ENCODE data around the gene INTS15.
"Not testable (repeated sequence)": the region's sequence is repeated elsewhere in the genome, so short reads cannot be mapped to it uniquely, and the experiment has no call there.

INTS15 gene

DNA sequence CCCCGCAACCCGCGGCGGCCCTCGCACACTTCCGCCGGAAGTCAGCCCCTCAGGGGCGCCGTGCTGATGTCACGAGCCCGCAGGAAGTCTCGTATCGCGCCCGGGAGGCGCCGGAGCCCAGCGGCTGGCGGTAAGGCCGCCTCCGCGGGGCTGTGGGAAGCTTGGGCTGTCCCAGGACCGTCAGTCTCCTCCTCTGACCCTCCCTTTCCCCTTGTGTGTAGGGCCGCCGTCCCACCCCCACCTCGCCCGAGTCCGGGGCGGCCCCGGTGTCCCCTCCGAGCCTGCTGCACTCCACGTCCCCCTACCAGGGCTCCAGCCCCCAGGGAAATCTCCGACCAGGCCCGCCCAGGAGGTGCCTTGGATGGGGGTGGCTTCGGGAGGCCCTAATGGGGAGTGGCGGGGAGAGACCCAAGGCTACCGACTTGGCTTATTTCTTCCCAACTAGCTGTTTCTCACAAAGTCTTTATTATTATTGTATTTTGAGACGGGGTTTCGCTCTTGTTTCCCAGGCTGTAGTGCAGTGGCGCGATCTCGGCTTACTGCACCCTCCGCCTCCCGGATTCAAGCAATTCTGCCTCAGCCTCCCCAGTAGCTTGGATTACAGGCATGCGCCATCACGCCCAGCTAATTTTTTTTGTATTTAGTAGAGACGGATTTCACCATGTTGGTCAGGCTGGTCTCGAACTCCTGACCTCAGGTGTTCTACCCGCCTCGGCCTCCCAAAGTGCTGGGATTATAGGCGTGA lies 12.3 kb upstream of the INTS15 start, which contains the start of gene ZDHHC4:
Gene ZDHHC4, plus strand, starts transcription at position 86 of the 745 bp plus-strand sequence. CDS start 3,108 bp downstream, outside the sequence.
- H3K79me2 ChIP-seq (ENCODE audit: control insufficient read depth, insufficient read depth, low read length, unreplicated experiment) = peaks cover 8% of the 10 kb centered on the region
- 0 out of 2 replicates have a peak, but pooled peaks cover 5% of the 10 kb centered on the region for H3K36me3 ChIP-seq (ENCODE audit: insufficient read depth, low read length)
- no peaks in the 10 kb centered on the region for H3K27me3 ChIP-seq (ENCODE audit: insufficient read depth, low read length)
- H3K4me1 ChIP-seq (ENCODE audit: control insufficient read depth, insufficient read depth, low read length, unreplicated experiment) = no peaks in the 10 kb centered on the region
- peak within 1 kb of the TSS; percentile 92 for H2AFZ ChIP-seq (ENCODE audit: low read length, unreplicated experiment)
- H3K27ac ChIP-seq (ENCODE audit: low read depth, low read length) = peak within 1 kb of the TSS; percentile 80
- peak within 1 kb of the TSS; percentile 83 for H3K4me3 ChIP-seq (ENCODE audit: low read depth, low read length)

DNA sequence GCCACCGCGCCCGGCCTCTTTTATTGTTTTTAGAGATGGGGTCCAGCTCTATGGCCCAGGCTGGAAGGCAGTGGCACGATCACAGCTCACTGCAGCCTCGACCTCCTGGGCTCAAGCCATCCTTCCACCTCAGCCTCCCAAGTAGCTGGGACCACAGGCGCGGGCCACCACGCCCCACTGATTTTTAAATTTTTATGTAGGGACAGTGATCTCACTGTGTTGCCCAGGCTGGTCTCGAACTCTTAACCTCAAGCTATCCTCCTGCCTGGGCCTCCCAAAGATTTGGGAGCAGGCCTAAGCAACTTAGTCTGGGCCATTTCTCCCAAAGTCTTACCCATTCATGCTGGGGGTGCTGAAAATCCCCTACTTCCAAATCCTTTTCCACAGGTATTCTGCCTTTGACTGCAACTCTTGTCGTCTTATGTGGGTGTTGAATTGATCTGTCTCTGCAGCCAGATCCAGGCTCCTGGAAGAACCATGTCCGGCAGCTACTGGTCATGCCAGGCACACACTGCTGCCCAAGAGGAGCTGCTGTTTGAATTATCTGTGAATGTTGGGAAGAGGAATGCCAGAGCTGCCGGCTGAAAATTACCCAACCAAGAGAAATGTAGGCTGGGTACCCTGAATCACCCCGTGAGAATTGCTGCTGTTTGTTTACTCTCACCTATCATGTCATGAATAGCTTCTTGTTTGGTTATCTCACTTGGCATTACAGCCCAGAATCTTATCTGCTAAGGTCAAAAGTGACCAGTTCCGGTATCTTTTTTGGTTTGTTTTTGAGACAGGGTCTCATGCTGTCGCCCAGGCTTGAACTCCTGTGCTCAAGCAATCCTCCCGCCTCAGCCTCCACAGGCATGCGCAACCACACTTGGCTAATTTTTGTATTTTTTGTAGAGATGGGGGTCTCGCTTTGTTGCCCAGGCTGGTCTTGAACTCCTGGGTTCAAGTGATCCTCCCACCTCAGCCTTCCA lies 11.4 kb upstream of the INTS15 start:
- Histone ChIP-seq H3K27me3 (ENCODE audit: insufficient read depth, low read length) (no peaks in the 10 kb centered on the region), H3K4me3 (ENCODE audit: low read depth, low read length) (peak overlapping the region; percentile 83), H3K36me3 (ENCODE audit: insufficient read depth, low read length) (0 out of 2 replicates have a peak, but pooled peaks cover 8% of the 10 kb centered on the region), H3K79me2 (ENCODE audit: control insufficient read depth, insufficient read depth, low read length, unreplicated experiment) (peaks cover 8% of the 10 kb centered on the region), H3K27ac (ENCODE audit: low read depth, low read length) (0 out of 2 replicates have a peak overlapping the region, but pooled peaks have one; percentile 80), H2AFZ (ENCODE audit: low read length, unreplicated experiment) (no peak overlapping the region), H3K4me1 (ENCODE audit: control insufficient read depth, insufficient read depth, low read length, unreplicated experiment) (no peaks in the 10 kb centered on the region)

DNA sequence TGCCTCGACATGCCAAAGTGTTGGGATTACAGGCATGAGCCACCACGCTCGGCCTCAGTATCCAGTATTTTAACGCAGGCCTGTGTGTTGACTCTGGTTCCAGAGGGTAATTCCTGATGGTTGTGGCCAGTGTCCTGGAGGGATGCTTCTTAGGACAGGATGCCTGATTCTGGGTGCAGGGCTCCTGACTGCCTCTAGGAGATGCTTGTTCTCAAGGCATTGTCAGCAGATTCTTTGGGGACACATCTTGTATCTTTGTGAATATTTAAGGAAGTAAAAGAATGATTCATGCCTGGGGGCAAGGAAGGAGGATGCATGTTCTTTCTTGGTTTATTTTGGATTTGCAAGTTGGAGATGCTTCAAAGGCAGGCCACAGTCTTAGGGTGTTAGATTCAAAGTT lies 10.4 kb upstream of the INTS15 start:
- Histone ChIP-seq H3K4me1 (ENCODE audit: control insufficient read depth, insufficient read depth, low read length, unreplicated experiment) (no peaks in the 10 kb centered on the region), H2AFZ (ENCODE audit: low read length, unreplicated experiment) (no peak overlapping the region), H3K27me3 (ENCODE audit: insufficient read depth, low read length) (no peaks in the 10 kb centered on the region), H3K36me3 (ENCODE audit: insufficient read depth, low read length) (peaks cover 9% of the 10 kb centered on the region; the same call in 1 of the 2 replicates), H3K79me2 (ENCODE audit: control insufficient read depth, insufficient read depth, low read length, unreplicated experiment) (peaks cover 8% of the 10 kb centered on the region), H3K4me3 (ENCODE audit: low read depth, low read length) (no peak overlapping the region), H3K27ac (ENCODE audit: low read depth, low read length) (no peak overlapping the region)

GRCh38 chr7:6585746-6586432 lies 3.9 kb upstream of the INTS15 start:
- H3K36me3 ChIP-seq (ENCODE audit: insufficient read depth, low read length) = peaks cover 19% of the 10 kb centered on the region

GRCh38 chr7:6588566-6588965 lies 1.3 kb upstream of the INTS15 start:
- H3K27me3 ChIP-seq (ENCODE audit: insufficient read depth, low read length) = no peaks in the 10 kb centered on the region
- H3K4me3 ChIP-seq (ENCODE audit: low read depth, low read length) = no peak overlapping the region
- H3K4me1 ChIP-seq (ENCODE audit: control insufficient read depth, insufficient read depth, low read length, unreplicated experiment) = peaks cover 4% of the 10 kb centered on the region
- peaks cover 3% of the 10 kb centered on the region for H3K79me2 ChIP-seq (ENCODE audit: control insufficient read depth, insufficient read depth, low read length, unreplicated experiment)
- peaks cover 12% of the 10 kb centered on the region for H3K36me3 ChIP-seq (ENCODE audit: insufficient read depth, low read length)
- H2AFZ ChIP-seq (ENCODE audit: low read length, unreplicated experiment) = no peak overlapping the region
- no peak overlapping the region for H3K27ac ChIP-seq (ENCODE audit: low read depth, low read length)

More at GRCh38 chr7:6585746-6586432, 3.9 kb upstream of the INTS15 start:
- not testable (repeated sequence) for H3K79me2 ChIP-seq (ENCODE audit: control insufficient read depth, insufficient read depth, low read length, unreplicated experiment); H3K27ac ChIP-seq (ENCODE audit: low read depth, low read length); H3K4me3 ChIP-seq (ENCODE audit: low read depth, low read length); H3K27me3 ChIP-seq (ENCODE audit: insufficient read depth, low read length); H3K4me1 ChIP-seq (ENCODE audit: control insufficient read depth, insufficient read depth, low read length, unreplicated experiment); H2AFZ ChIP-seq (ENCODE audit: low read length, unreplicated experiment)

DNA sequence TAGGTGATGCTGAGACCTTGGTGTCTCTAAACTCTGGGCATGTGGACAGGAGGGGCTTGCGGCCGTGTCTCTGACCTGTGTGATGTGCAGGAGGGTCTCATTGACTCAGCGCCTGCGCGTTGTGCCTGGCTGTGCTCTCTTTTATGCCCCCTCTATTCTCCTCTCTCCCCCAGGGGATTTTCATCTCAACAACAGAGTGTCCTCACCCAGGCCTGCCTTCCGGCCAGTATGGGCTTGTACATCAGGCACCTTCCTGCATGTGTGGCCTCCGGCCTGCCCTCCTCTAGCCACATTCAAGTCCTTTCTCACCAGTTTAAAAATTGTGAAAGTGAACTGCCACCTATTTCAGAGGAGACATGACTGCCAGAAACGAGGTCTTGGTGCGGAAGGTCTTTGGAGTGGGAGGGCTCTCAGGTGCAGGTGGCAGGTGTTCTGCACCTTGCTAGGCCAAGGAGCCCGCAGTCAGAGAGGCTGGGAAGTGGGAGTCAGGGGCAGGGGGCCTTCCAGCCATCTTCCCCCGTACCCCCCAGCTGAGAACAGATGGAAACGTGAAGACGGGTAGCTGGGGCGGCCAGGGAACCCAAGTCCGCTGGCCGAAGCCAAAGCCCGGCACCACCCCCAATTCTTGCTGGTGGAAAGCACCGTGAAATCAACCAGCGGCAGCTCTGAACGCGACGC lies 531 bp upstream of the INTS15 start:
- Histone ChIP-seq H3K27me3 (ENCODE audit: insufficient read depth, low read length) (no peaks in the 10 kb centered on the region), H2AFZ (ENCODE audit: low read length, unreplicated experiment) (no peak overlapping the region), H3K36me3 (ENCODE audit: insufficient read depth, low read length) (peaks cover 12% of the 10 kb centered on the region), H3K4me3 (ENCODE audit: low read depth, low read length) (peak overlapping the region; percentile 96; the same call in 1 of the 2 replicates), H3K4me1 (ENCODE audit: control insufficient read depth, insufficient read depth, low read length, unreplicated experiment) (peaks cover 4% of the 10 kb centered on the region), H3K79me2 (ENCODE audit: control insufficient read depth, insufficient read depth, low read length, unreplicated experiment) (peaks cover 3% of the 10 kb centered on the region), H3K27ac (ENCODE audit: low read depth, low read length) (no peak overlapping the region)

GRCh38 chr7:6590645-6591110 lies 857 bp downstream of the INTS15 start:
- Histone ChIP-seq H3K27me3 (ENCODE audit: insufficient read depth, low read length) (no peaks in the 10 kb centered on the region), H3K4me3 (ENCODE audit: low read depth, low read length) (peak overlapping the region; percentile 96), H3K4me1 (ENCODE audit: control insufficient read depth, insufficient read depth, low read length, unreplicated experiment) (peaks cover 4% of the 10 kb centered on the region), H3K36me3 (ENCODE audit: insufficient read depth, low read length) (peaks cover 6% of the 10 kb centered on the region), H3K27ac (ENCODE audit: low read depth, low read length) (no peak overlapping the region), H3K79me2 (ENCODE audit: control insufficient read depth, insufficient read depth, low read length, unreplicated experiment) (peaks cover 3% of the 10 kb centered on the region), H2AFZ (ENCODE audit: low read length, unreplicated experiment) (peak overlapping the region; percentile 96)

DNA sequence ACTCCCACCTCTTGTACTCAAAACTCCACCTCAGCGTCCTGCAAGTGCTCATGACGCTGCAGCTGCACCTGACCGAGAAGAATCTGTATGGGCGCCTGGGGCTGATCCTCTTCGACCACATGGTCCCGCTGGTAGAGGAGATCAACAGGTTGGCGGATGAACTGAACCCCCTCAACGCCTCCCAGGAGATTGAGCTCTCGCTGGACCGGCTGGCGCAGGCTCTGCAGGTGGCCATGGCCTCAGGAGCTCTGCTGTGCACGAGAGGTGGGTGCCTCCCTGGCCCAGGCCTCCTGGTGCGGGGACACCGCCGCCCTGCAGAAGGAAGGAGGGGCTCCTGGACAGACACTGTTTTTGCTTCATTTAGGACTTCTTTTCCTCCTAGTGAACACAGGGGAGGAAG lies 10.3 kb downstream of the INTS15 start:
- H3K4me3 ChIP-seq (ENCODE audit: low read depth, low read length) = no peak overlapping the region
- H2AFZ ChIP-seq (ENCODE audit: low read length, unreplicated experiment) = no peak overlapping the region
- H3K4me1 ChIP-seq (ENCODE audit: control insufficient read depth, insufficient read depth, low read length, unreplicated experiment) = no peaks in the 10 kb centered on the region
- H3K79me2 ChIP-seq (ENCODE audit: control insufficient read depth, insufficient read depth, low read length, unreplicated experiment) = no peaks in the 10 kb centered on the region
- H3K36me3 ChIP-seq (ENCODE audit: insufficient read depth, low read length) = peaks cover 4% of the 10 kb centered on the region; the same call in 1 of the 2 replicates
- H3K27ac ChIP-seq (ENCODE audit: low read depth, low read length) = no peak overlapping the region
- H3K27me3 ChIP-seq (ENCODE audit: insufficient read depth, low read length) = no peaks in the 10 kb centered on the region

DNA sequence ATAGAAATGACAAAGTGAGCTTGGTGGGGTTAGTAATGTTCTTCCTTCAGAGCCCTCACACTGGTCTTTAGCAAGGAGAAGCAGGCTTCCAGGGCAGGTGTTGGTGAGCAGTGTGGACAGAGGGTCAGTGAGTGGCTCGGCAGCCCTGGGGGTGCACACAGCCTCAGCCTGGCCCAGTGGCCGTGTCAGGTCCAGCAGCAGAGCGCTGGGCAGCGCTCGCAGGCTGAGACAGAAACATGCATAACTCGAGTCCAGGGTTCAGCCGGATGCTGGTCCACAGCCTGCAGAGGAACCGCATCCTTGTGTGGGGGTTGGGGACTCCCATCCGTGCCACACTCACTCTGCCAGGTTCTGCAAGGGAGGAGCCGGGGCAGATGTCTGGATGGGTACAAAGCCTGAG lies 14.6 kb downstream of the INTS15 start:
- Histone ChIP-seq H3K4me1 (ENCODE audit: control insufficient read depth, insufficient read depth, low read length, unreplicated experiment) (no peaks in the 10 kb centered on the region), H3K36me3 (ENCODE audit: insufficient read depth, low read length) (peaks cover 4% of the 10 kb centered on the region; the same call in 1 of the 2 replicates), H2AFZ (ENCODE audit: low read length, unreplicated experiment) (no peak overlapping the region), H3K4me3 (ENCODE audit: low read depth, low read length) (no peak overlapping the region), H3K27ac (ENCODE audit: low read depth, low read length) (no peak overlapping the region), H3K79me2 (ENCODE audit: control insufficient read depth, insufficient read depth, low read length, unreplicated experiment) (no peaks in the 10 kb centered on the region), H3K27me3 (ENCODE audit: insufficient read depth, low read length) (no peaks in the 10 kb centered on the region)

Data from ACC112 (cell line).